Kidney (tissue), 14 donors: ENCODE data around the gene KCND1. TPM values are rescaled to one million over a fixed set of nuclear protein-coding genes. Genes with fewer than 3 reads are reported as not detected.
A peak's percentile ranks its signal among the peaks of the same experiment; 100 is the strongest.

ENCODE experiments used
- DNase-seq, 5 donors: peaks; one replicate each; pipeline ENCODE4 v3.0.0-alpha.2; 2013 to 2020
- FAIRE-seq: peaks from 2 replicates; lab custom pipeline; 2012; peaks lifted over from hg19 to GRCh38; lab: Jason Lieb, UNC
- H3K27ac ChIP-seq, 2 donors: one replicate each; pipeline ENCODE4 v1.7.0; 2013; ENCODE audit warnings: low read depth in 2 of 2, low read length in 2 of 2, inconsistent platforms in 1 of 2
- H3K27me3 ChIP-seq: one replicate; pipeline ENCODE4 v1.7.1; 2013; ENCODE audit warnings: low read length, inconsistent platforms; ENCODE audit not compliant: control insufficient read depth, insufficient read depth
- H3K36me3 ChIP-seq, 3 donors: one replicate each; pipeline versions ENCODE4 v1.7.0 to v1.7.1; 2013; ENCODE audit warnings: low read length in 3 of 3, control low read depth in 1 of 3, inconsistent platforms in 1 of 3; ENCODE audit not compliant: insufficient read depth in 3 of 3, control insufficient read depth in 2 of 3
- H3K4me1 ChIP-seq, 3 donors: one replicate each; pipeline versions ENCODE4 v1.7.0 to v1.7.1; 2013; ENCODE audit warnings: low read length in 3 of 3, inconsistent platforms in 1 of 3, low read depth in 1 of 3; ENCODE audit not compliant: control insufficient read depth in 2 of 3, insufficient read depth in 2 of 3
- H3K4me3 ChIP-seq, 3 donors: one replicate each; pipeline versions ENCODE4 v1.7.0 to v1.8.1; 2013; ENCODE audit warnings: low read length in 3 of 3, control low read depth in 1 of 3, inconsistent platforms in 1 of 3
- H3K9ac ChIP-seq, 3 donors: one replicate each; pipeline versions ENCODE4 v1.7.0 to v1.7.1; 2013; ENCODE audit warnings: low read length in 3 of 3, control low read depth in 1 of 3, inconsistent platforms in 1 of 3
- H3K9me3 ChIP-seq, 3 donors: one replicate each; pipeline versions ENCODE4 v1.7.0 to v1.7.1; 2013; ENCODE audit warnings: low read length in 3 of 3, control low read depth in 1 of 3, inconsistent platforms in 1 of 3; ENCODE audit not compliant: control insufficient read depth in 2 of 3, insufficient read depth in 1 of 3
- intact Hi-C: fragments of 100-400 bp; cut with DNase I; formaldehyde crosslinking; loops from one replicate; pipeline ENCODE4 v1.11.1; 2022
- polyA plus RNA-seq: library from polyadenylated mRNA; stranded (reverse); fragments of 350-450 nt; fragmentation: Illumina TruSeq; extraction: RNeasy Lipid Tissue Mini Kit (QIAGEN cat#74804); gene quantifications from one replicate; pipeline ENCODE4 v1.2.3, GENCODE V29; 2014; ENCODE audit warnings: low read depth, low replicate concordance; ENCODE audit not compliant: insufficient read depth
- total RNA-seq: library from RNA; stranded (reverse); fragmentation: NEBNext Ultra II Directional; extraction: Animal tissue kit (Norgen Biotek cat#: 25700); gene quantifications from one replicate; pipeline ENCODE4 v1.2.1, GENCODE V29; 2021
- TF ChIP-seq, protein P1 (sequence below): IDR thresholded peaks from 3 replicates; pipeline ENCODE4 v1.5.1; 2012; ENCODE audit warnings: mild to moderate bottlenecking, moderate library complexity, borderline replicate concordance; ENCODE audit not compliant: insufficient read depth; ENCODE audit errors: extremely low read depth
- donor health status: control.
- donor health status: control.
- donor health status: control.
- donor health status: control.
- donor health status: control.
- donor health status: DM: yes; HTN: yes; CAD: no.
- donor health status: Normal renal cell carcinoma (clear cell type).

The KCND1 gene
- total and polyA plus RNA-seq, 2 donors from 2014 or later, result 0.92 to 2.2 TPM

GRCh38 chrX:48997455-48997854 is 25.8 kb upstream of the KCND1 start:
- Histone ChIP-seq H3K36me3 (peaks cover 5 to 11% (median 7%) of the 10 kb centered on the region in 3 donors), H3K9ac (no peak overlapping the region), H3K9me3 (no peaks in the 10 kb centered on the region), H3K4me1 (peaks cover 0 to 6% (median 0%) of the 10 kb centered on the region in 3 donors), H3K27me3 (no peaks in the 10 kb centered on the region), H3K4me3 (no peak overlapping the region), H3K27ac (no peak overlapping the region)
- intact Hi-C loops, result no loop called here
- no peak for DNase-seq
- TF ChIP-seq, protein P1, sequence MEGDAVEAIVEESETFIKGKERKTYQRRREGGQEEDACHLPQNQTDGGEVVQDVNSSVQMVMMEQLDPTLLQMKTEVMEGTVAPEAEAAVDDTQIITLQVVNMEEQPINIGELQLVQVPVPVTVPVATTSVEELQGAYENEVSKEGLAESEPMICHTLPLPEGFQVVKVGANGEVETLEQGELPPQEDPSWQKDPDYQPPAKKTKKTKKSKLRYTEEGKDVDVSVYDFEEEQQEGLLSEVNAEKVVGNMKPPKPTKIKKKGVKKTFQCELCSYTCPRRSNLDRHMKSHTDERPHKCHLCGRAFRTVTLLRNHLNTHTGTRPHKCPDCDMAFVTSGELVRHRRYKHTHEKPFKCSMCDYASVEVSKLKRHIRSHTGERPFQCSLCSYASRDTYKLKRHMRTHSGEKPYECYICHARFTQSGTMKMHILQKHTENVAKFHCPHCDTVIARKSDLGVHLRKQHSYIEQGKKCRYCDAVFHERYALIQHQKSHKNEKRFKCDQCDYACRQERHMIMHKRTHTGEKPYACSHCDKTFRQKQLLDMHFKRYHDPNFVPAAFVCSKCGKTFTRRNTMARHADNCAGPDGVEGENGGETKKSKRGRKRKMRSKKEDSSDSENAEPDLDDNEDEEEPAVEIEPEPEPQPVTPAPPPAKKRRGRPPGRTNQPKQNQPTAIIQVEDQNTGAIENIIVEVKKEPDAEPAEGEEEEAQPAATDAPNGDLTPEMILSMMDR, result no peak
- FAIRE-seq, result no peak

GRCh38 chrX:48996969-48997368 is 25.3 kb upstream of the KCND1 start:
- H3K9ac ChIP-seq, result no peak overlapping the region
- H3K36me3 ChIP-seq, result peaks cover 5 to 11% (median 7%) of the 10 kb centered on the region in 3 donors
- intact Hi-C loops, result no loop called here
- H3K4me3 ChIP-seq, result no peak overlapping the region
- peaks cover 0 to 6% (median 0%) of the 10 kb centered on the region in 3 donors for H3K4me1 ChIP-seq
- FAIRE-seq, result no peak
- TF ChIP-seq, protein P1, result no peak
- DNase-seq, result peak in 2 of 5 donors; percentile 2 to 4
- H3K27ac ChIP-seq, result no peak overlapping the region
- no peaks in the 10 kb centered on the region for H3K27me3 ChIP-seq
- no peaks in the 10 kb centered on the region for H3K9me3 ChIP-seq

DNA sequence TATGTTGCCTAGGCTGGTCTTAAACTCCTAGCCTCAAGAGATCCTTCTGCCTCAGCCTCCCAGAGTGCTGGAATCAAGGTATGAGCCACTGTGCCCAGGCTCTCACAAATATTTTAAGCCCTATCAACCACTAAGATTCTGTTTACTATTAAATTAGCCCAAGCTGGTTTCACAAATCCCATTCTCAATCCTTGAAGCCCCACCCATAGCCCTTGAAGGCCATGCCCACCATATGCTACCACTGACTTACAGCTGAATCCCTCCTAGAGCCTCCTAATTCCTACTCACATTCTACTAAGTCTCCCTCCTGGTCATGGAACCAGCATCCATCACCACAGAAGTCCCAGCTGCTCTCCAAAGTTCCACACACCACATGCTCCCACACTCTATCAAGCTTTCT is 20.7 kb upstream of the KCND1 start:
- FAIRE-seq, result no peak
- Histone ChIP-seq H3K4me1 (no peaks in the 10 kb centered on the region), H3K4me3 (no peak overlapping the region), H3K27me3 (no peaks in the 10 kb centered on the region), H3K9ac (no peak overlapping the region), H3K27ac (no peak overlapping the region), H3K36me3 (peaks cover 0 to 20% (median 3%) of the 10 kb centered on the region in 3 donors), H3K9me3 (no peaks in the 10 kb centered on the region)
- no peak for DNase-seq
- intact Hi-C loops, result no loop called here
- TF ChIP-seq, protein P1, result no peak

- no peak for FAIRE-seq
- no peak for DNase-seq
Measured at GRCh38 chrX:48989483-48989882, 17.8 kb upstream of the KCND1 start.

More at GRCh38 chrX:48989483-48989882, 17.8 kb upstream of the KCND1 start:
- Histone ChIP-seq H3K4me1 (no peaks in the 10 kb centered on the region), H3K4me3 (no peak overlapping the region), H3K9me3 (no peaks in the 10 kb centered on the region), H3K27ac (no peak overlapping the region), H3K9ac (no peak overlapping the region), H3K36me3 (peaks cover 0 to 13% (median 3%) of the 10 kb centered on the region in 3 donors), H3K27me3 (no peaks in the 10 kb centered on the region)
- intact Hi-C loops, result no loop called here
- TF ChIP-seq, protein P1, result no peak
